ENCODE measurements around the gene WSB1. TPM values are rescaled to one million over a fixed set of nuclear protein-coding genes. Genes with fewer than 3 reads are reported as not detected.
A peak's percentile ranks its signal among the peaks of the same experiment; 100 is the strongest.
"Not testable (repeated sequence)": the region's sequence is repeated elsewhere in the genome, so short reads cannot be mapped to it uniquely, and the experiment has no call there.

The WSB1 gene
- total RNA-seq, 2 experiments from 2014 or later: 113 to 126 TPM

GRCh38 chr17:27319541-27320221 is 25.8 kb downstream of the WSB1 start:
- no peaks in the 10 kb centered on the region for H3K9me3 Mint-ChIP-seq
- no peak overlapping the region for H3K27ac Mint-ChIP-seq
- H3K4me3 Mint-ChIP-seq: no peak overlapping the region
- no peaks in the 10 kb centered on the region for H3K4me1 Mint-ChIP-seq
- no peaks in the 10 kb centered on the region for H3K27me3 Mint-ChIP-seq
- DNase-seq: no peak
- H3K36me3 Mint-ChIP-seq: peaks cover 21% of the 10 kb centered on the region

- DNase-seq: no peak
- Mint-ChIP-seq H3K4me3 (no peak overlapping the region), H3K4me1 (no peaks in the 10 kb centered on the region), H3K36me3 (peaks cover 16% of the 10 kb centered on the region), H3K27me3 (no peaks in the 10 kb centered on the region), H3K27ac (no peak overlapping the region), H3K9me3 (no peaks in the 10 kb centered on the region)
Measured at GRCh38 chr17:27320222-27320560, 26.3 kb downstream of the WSB1 start.

GRCh38 chr17:27321372-27321771 is 27.5 kb downstream of the WSB1 start:
- Mint-ChIP-seq H3K4me1 (no peaks in the 10 kb centered on the region), H3K27me3 (no peaks in the 10 kb centered on the region), H3K27ac (no peak overlapping the region), H3K9me3 (no peaks in the 10 kb centered on the region), H3K36me3 (peaks cover 8% of the 10 kb centered on the region), H3K4me3 (no peak overlapping the region)
- DNase-seq: no peak

GRCh38 chr17:27322026-27322425 is 28.1 kb downstream of the WSB1 start:
- Mint-ChIP-seq H3K9me3 (no peaks in the 10 kb centered on the region), H3K27me3 (no peaks in the 10 kb centered on the region), H3K4me3 (no peak overlapping the region), H3K4me1 (no peaks in the 10 kb centered on the region), H3K36me3 (peaks cover 2% of the 10 kb centered on the region), H3K27ac (no peak overlapping the region)
- no peak for DNase-seq

- Mint-ChIP-seq H3K4me3 (no peak overlapping the region), H3K4me1 (no peaks in the 10 kb centered on the region)
Measured at GRCh38 chr17:27322690-27323508, 29.0 kb downstream of the WSB1 start.

GRCh38 chr17:27323538-27324215 is 29.8 kb downstream of the WSB1 start:
- H3K4me1 Mint-ChIP-seq: no peaks in the 10 kb centered on the region
- no peak overlapping the region for H3K27ac Mint-ChIP-seq
- H3K9me3 Mint-ChIP-seq: no peaks in the 10 kb centered on the region
- H3K4me3 Mint-ChIP-seq: no peak overlapping the region
- no peak for DNase-seq
- H3K27me3 Mint-ChIP-seq: no peaks in the 10 kb centered on the region
- H3K36me3 Mint-ChIP-seq: no peaks in the 10 kb centered on the region

More at GRCh38 chr17:27322690-27323508, 29.0 kb downstream of the WSB1 start:
- Mint-ChIP-seq H3K27me3 (no peaks in the 10 kb centered on the region), H3K27ac (no peak overlapping the region), H3K9me3 (no peaks in the 10 kb centered on the region), H3K36me3 (no peaks in the 10 kb centered on the region)
- DNase-seq: no peak

GRCh38 chr17:27324771-27325339 is 30.9 kb downstream of the WSB1 start:
- no peak overlapping the region for H3K27ac Mint-ChIP-seq
- no peaks in the 10 kb centered on the region for H3K9me3 Mint-ChIP-seq
- no peaks in the 10 kb centered on the region for H3K4me1 Mint-ChIP-seq
- H3K27me3 Mint-ChIP-seq: no peaks in the 10 kb centered on the region
- no peak overlapping the region for H3K4me3 Mint-ChIP-seq
- no peak for DNase-seq
- H3K36me3 Mint-ChIP-seq: no peaks in the 10 kb centered on the region

- Mint-ChIP-seq H3K36me3 (no peaks in the 10 kb centered on the region), H3K27ac (no peak overlapping the region), H3K27me3 (no peaks in the 10 kb centered on the region), H3K4me1 (no peaks in the 10 kb centered on the region), H3K4me3 (no peak overlapping the region), H3K9me3 (no peaks in the 10 kb centered on the region)
- DNase-seq: no peak
Measured at GRCh38 chr17:27326051-27326450, 32.1 kb downstream of the WSB1 start.

GRCh38 chr17:27326585-27326984 is 32.7 kb downstream of the WSB1 start:
- H3K36me3 Mint-ChIP-seq: no peaks in the 10 kb centered on the region
- H3K9me3 Mint-ChIP-seq: no peaks in the 10 kb centered on the region
- DNase-seq: no peak
- H3K4me3 Mint-ChIP-seq: no peak overlapping the region
- H3K27ac Mint-ChIP-seq: no peak overlapping the region
- H3K27me3 Mint-ChIP-seq: no peaks in the 10 kb centered on the region
- H3K4me1 Mint-ChIP-seq: no peaks in the 10 kb centered on the region

GRCh38 chr17:27327397-27327796 is 33.5 kb downstream of the WSB1 start:
- no peak overlapping the region for H3K27ac Mint-ChIP-seq
- peaks cover 5% of the 10 kb centered on the region for H3K4me1 Mint-ChIP-seq
- no peak overlapping the region for H3K4me3 Mint-ChIP-seq
- H3K27me3 Mint-ChIP-seq: no peaks in the 10 kb centered on the region
- no peaks in the 10 kb centered on the region for H3K36me3 Mint-ChIP-seq
- DNase-seq: no peak
- no peaks in the 10 kb centered on the region for H3K9me3 Mint-ChIP-seq

GRCh38 chr17:27327871-27328270 is 34.0 kb downstream of the WSB1 start:
- H3K9me3 Mint-ChIP-seq: no peaks in the 10 kb centered on the region
- no peak overlapping the region for H3K27ac Mint-ChIP-seq
- no peak overlapping the region for H3K4me3 Mint-ChIP-seq

GRCh38 chr17:27328686-27329085 is 34.8 kb downstream of the WSB1 start:
- not testable (repeated sequence) for H3K27ac Mint-ChIP-seq, H3K4me3 Mint-ChIP-seq, DNase-seq, H3K9me3 Mint-ChIP-seq, H3K27me3 Mint-ChIP-seq, H3K36me3 Mint-ChIP-seq
- H3K4me1 Mint-ChIP-seq: peaks cover 14% of the 10 kb centered on the region

More at GRCh38 chr17:27327871-27328270, 34.0 kb downstream of the WSB1 start:
- no peak for DNase-seq
- H3K36me3 Mint-ChIP-seq: no peaks in the 10 kb centered on the region
- H3K27me3 Mint-ChIP-seq: no peaks in the 10 kb centered on the region
- H3K4me1 Mint-ChIP-seq: peaks cover 8% of the 10 kb centered on the region

GRCh38 chr17:27329146-27329805 is 35.4 kb downstream of the WSB1 start:
- no peaks in the 10 kb centered on the region for H3K9me3 Mint-ChIP-seq
- H3K4me1 Mint-ChIP-seq: peaks cover 18% of the 10 kb centered on the region
- H3K27me3 Mint-ChIP-seq: no peaks in the 10 kb centered on the region
- no peaks in the 10 kb centered on the region for H3K36me3 Mint-ChIP-seq
- H3K27ac Mint-ChIP-seq: no peak overlapping the region
- no peak overlapping the region for H3K4me3 Mint-ChIP-seq
- DNase-seq: no peak

GRCh38 chr17:27332047-27332393 is 38.1 kb downstream of the WSB1 start:
- Mint-ChIP-seq H3K4me3 (no peak overlapping the region), H3K4me1 (peaks cover 18% of the 10 kb centered on the region), H3K36me3 (no peaks in the 10 kb centered on the region), H3K9me3 (no peaks in the 10 kb centered on the region), H3K27ac (peak overlapping the region; percentile 94), H3K27me3 (no peaks in the 10 kb centered on the region)
- no peak for DNase-seq

Data from activated naive CD8-positive, alpha-beta T cell treated with anti-CD3 and anti-CD28 coated beads for 36 hours (primary cell).